ENCODE data around the gene DENND5A.

GRCh38 chr11:9207229-9207628, 57.9 kb downstream of the DENND5A start:
- TF ChIP-seq KAT2B (IDR thresholded peaks at IDR 0.05; ENCODE audit: low read depth, low read length) = no peak
- TF ChIP-seq, protein P1, sequence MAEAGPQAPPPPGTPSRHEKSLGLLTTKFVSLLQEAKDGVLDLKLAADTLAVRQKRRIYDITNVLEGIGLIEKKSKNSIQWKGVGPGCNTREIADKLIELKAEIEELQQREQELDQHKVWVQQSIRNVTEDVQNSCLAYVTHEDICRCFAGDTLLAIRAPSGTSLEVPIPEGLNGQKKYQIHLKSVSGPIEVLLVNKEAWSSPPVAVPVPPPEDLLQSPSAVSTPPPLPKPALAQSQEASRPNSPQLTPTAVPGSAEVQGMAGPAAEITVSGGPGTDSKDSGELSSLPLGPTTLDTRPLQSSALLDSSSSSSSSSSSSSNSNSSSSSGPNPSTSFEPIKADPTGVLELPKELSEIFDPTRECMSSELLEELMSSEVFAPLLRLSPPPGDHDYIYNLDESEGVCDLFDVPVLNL (CRISPR knock-in tag; IDR thresholded peaks at IDR 0.05; ENCODE audit: low read depth) = no peak
- no peak for TF ChIP-seq EP300 (IDR thresholded peaks at IDR 0.05; ENCODE audit: low read length)
- no peak for TF ChIP-seq FOS (IDR thresholded peaks at IDR 0.05; ENCODE audit: extremely low read depth, insufficient read length)
- TF ChIP-seq ZNF431 (CRISPR knock-in tag; IDR thresholded peaks at IDR 0.05) = no peak
- no peak for TF ChIP-seq CTCF (IDR thresholded peaks at IDR 0.05 in 2 of 3, conservative IDR thresholded peaks at IDR 0.05 in 1 of 3; ENCODE audit: insufficient read depth in 2 of 3, low read depth in 1 of 3, low read length in 3 of 3)
- TF ChIP-seq SREBF2 (CRISPR knock-in tag; IDR thresholded peaks at IDR 0.05) = no peak
